HL-60/S4 treated with phorbol 12-myristate 13-acetate at 8.2 ng/mL for 4 days and 3 days (cell line): ENCODE data around the gene CYTH4.

Source experiments
- in situ Hi-C: fragments of 300-500 bp; cut with MboI; formaldehyde crosslinking; loops from 2 replicates; pipeline ENCODE4 v1.15.0; 2022; ENCODE audit warnings: low sequenced_read_pairs

CYTH4 gene

GRCh38 chr22:37306494-37306829 lies 24.2 kb downstream of the CYTH4 start:
- in situ Hi-C loops: no loop called here

- in situ Hi-C loops: no loop called here
These were observed 26.3 kb downstream of the CYTH4 start for GRCh38 chr22:37308385-37309200.

GRCh38 chr22:37309211-37310074 lies 27.1 kb downstream of the CYTH4 start:
- in situ Hi-C loops: no loop called here

GRCh38 chr22:37310075-37310606 lies 27.8 kb downstream of the CYTH4 start:
- in situ Hi-C loops: no loop called here

DNA sequence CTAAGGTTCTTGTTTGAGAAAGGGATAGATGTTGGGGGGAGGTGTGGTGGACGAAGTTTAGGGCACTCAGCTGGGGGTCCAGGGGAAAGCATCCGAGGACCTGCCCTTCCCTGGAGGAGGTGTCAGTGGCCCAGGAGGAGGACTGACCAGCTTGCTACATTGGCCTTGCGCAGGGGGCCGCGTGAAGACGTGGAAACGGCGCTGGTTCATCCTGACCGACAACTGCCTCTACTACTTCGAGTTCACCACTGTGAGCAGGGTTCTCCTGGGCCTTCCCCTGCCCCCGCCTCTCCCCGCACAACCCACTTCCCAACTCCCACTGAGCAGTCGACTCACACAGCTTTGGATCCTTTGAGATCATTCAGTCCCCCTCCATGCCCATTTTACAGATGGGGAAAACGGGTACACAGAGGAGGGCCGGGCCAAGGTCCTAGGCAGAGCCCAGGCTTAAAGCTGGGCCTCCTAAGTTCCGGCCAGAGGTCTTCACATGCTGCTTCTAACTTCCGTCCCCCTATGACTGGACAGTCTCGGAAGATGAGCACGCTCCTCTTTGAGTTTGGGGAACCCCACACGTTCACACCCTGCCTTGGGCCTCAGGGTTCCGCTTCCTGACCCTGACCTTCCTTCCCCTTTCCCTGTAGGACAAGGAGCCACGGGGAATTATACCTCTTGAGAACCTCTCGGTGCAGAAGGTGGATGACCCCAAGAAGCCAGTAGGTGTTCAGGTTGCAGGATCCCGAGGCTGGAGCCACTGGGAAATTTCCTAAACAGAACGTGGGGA lies 28.7 kb downstream of the CYTH4 start:
- in situ Hi-C loops: no loop called here

- in situ Hi-C loops: no loop called here
These were observed 29.5 kb downstream of the CYTH4 start for GRCh38 chr22:37311761-37312312.

DNA sequence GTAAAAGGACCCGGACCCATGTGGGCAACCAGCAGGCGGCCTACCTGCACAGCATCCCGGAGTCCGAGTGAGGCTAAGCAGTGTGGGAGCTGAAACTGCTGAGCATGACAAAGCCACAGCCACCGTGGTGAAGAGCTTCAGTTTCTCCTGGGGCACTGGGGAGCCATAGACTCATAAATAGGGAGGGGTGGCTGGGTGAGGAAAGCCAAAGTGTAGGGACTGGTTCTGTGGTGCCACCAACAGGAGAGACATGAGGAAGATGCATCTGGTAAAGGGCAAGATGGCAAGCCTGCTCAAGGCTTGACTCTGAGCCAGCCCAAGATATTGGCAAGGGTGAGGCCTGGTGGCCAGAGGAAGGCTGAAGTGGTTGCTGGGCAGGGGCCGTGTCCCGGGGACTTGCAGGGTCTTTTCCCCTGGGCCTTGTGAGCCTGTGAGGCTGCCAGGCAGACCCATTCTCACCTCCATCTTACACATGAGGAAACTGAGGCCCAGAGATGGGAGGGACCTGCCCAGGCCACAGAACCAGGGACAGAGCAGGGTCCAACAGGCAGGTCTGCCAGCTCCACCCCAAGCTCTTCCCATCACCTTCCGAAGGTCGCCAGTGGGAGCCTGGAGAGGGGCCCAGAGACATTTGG lies 30.4 kb downstream of the CYTH4 start:
- in situ Hi-C loops: no loop called here

GRCh38 chr22:37313376-37314314 lies 31.3 kb downstream of the CYTH4 start:
- in situ Hi-C loops: no loop called here

DNA sequence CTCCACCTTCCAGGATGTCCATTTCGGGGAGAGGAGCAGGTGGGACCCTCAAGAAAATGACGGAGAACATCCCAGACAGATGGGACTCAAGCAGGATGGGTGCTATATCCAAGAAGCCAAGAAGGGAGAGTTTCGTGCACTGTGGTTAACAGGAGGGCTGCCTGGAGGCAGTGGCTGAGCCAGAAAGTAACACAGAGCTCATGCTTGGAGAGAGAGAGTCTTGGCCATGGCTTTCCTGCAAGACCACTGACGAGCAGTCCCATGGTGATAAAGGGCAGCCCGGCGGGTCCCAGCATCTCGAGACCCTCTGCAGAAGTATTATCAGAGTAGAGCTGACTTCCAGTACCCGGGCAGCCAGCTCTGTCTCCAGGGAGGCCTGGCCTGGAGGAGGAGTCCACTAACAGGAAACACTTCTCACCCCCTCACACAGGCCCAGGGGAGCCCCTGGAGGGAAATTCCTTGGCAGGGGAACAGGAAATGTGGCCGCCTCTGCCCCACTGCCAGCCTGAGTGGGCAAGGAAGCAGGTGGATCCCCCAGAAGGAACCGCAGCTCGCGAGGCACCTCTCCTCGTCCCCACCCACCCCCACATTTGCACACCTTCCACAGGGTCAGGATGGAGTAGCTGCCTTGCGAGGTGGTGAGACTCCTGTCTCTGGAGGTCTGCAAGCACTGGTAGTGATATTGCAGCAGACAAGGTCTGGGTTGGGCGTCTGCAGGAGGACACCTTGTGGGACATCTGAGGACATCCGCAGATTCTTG lies 32.2 kb downstream of the CYTH4 start:
- in situ Hi-C loops: loop anchor here (5.0 kb wide), 1 partner anchor 138 kb away; no protein-coding TSS in a partner anchor

GRCh38 chr22:37316405-37316804 lies 34.1 kb downstream of the CYTH4 start:
- in situ Hi-C loops: loop anchor here (5.0 kb wide), 1 partner anchor 136 kb away; no protein-coding TSS in a partner anchor

- in situ Hi-C loops: loop anchor here (5.0 kb wide), 1 partner anchor 135 kb away; no protein-coding TSS in a partner anchor
These were observed 34.6 kb downstream of the CYTH4 start for GRCh38 chr22:37316875-37317371.

DNA sequence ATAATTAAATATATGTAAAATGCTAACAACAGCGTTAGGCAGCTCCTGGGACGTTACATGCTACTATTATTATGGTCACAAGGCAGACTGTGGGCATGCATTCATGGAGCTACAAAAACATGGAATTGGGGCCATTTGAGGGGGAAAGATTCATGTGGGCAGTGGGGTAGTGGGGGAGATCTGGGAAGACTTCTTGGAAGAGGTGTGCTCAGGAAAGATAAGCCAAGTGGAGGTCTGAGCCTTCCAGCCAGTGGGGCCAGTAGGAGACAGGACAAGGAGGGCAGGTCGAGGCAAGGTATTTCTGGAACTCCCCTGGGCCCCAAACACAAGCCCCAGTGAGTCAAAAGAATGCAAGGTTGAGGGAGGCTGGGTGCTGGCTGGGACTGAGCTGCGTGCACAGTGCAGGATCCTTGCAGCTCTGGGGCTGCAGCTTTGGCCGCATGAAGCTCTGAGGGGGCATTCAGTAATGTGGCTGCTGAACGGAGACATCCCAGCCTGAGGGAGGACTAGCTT lies 35.4 kb downstream of the CYTH4 start:
- in situ Hi-C loops: loop anchor here (5.0 kb wide), 1 partner anchor 135 kb away; no protein-coding TSS in a partner anchor

DNA sequence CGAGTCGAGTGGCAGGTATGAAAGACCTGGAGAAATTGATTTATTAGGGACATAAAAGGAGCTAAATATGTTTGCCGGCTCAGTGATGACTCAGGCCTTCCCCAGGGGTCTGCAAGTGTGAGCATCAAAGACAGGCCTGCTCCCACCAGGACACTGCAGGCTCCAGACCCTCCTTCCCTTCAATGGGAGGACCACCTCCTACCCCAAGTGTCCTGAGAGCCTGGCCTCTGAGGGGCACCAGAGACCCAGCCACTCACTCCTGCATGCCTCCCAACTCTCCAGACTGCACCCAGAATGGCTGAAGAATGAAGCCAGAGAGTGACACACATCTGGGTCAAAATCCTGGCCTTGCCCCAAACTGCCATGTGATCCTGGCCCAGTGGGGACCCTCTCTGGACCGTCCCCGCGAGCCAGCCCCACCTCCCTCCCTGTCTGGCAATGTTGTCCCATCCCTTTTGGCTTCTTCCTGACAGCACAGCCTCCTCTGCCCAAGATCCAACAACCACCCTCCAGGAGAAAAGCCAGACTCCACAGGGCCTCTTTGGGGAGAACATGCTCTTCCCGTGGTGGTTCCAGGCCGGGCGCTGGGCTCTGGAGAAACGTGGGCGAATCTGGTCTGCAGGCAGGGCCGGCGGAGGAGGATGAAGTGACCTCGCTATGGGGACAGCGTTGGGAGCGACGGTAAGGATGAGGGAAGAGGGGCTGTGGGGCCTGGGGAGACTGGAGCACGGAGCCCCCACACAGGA lies 36.2 kb downstream of the CYTH4 start:
- in situ Hi-C loops: loop anchor here (5.0 kb wide), 1 partner anchor 134 kb away; no protein-coding TSS in a partner anchor

GRCh38 chr22:37319469-37319868 lies 37.2 kb downstream of the CYTH4 start:
- in situ Hi-C loops: loop anchor here (5.0 kb wide), 1 partner anchor 133 kb away; no protein-coding TSS in a partner anchor

- in situ Hi-C loops: no loop called here
These were observed 38.7 kb downstream of the CYTH4 start for GRCh38 chr22:37320726-37321677.
